Measurements from ENCODE around the gene FEM1A. TPM values are rescaled to one million over a fixed set of nuclear protein-coding genes. Genes with fewer than 3 reads are reported as not detected.

FEM1A gene
- total and polyA plus RNA-seq, 9 of the 15 experiments (the other 6 are each of a cell fraction or from before 2014, with no cell fraction given), result 0.08 to 19.0 (median 6.8) TPM

- TF ChIP-seq ZBTB2 (IDR thresholded peaks at IDR 0.05) (peak; percentile 54; the same call in 1 of the 2 replicates), SMARCA5 (IDR thresholded peaks at IDR 0.05) (peak; percentile 79), C11orf30 (IDR thresholded peaks at IDR 0.05; ENCODE audit: low read depth) (no peak), PRDM10 (IDR thresholded peaks at IDR 0.05; ENCODE audit: partially characterized antibody) (no peak), ZZZ3 (IDR thresholded peaks at IDR 0.05) (no peak), MGA (IDR thresholded peaks at IDR 0.05) (peak; percentile 24; the same call in 1 of the 2 replicates), BCLAF1 (IDR thresholded peaks at IDR 0.05; ENCODE audit: borderline replicate concordance in 1 of 2, control insufficient read depth in 1 of 2, low read depth in 2 of 2, low read length in 1 of 2) (peak in 1 of 2 experiments; percentile 32; a peak in 1 of 4 replicates)
These were observed 39.3 kb downstream of the FEM1A start (continued) for GRCh38 chr19:4830768-4831265.
